HG02938 (cell line): Measurements from ENCODE around the gene SIGLEC5.

Experiments used
- ATAC-seq: cut with Tn5 transposase; IDR thresholded peaks from one replicate; pipeline ENCODE4 v1.9.1; 2021; ENCODE audit warnings: mild to moderate bottlenecking, moderate library complexity; ENCODE audit not compliant: unreplicated experiment

SIGLEC5 gene

DNA sequence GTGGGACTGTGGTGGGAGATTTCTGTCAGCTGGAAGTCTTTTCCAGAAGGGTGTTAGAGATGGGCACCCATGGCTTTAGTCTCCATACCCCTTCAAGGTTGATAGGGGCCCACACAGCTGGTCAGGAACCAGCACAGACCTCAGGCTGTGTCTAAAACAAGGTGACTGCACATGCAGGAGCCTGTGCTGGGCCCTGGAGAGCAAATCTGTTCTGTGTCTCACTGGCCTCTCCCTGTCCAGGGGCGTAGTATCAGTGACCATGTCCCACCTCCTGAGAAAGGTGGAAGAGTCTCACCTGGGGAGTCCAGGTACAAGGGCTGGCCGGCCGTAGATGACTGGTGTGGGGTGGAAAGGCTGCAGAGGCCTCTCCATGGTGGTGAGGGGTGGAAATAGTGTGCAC lies 39.8 kb downstream of the SIGLEC5 start:
- no peak for ATAC-seq

DNA sequence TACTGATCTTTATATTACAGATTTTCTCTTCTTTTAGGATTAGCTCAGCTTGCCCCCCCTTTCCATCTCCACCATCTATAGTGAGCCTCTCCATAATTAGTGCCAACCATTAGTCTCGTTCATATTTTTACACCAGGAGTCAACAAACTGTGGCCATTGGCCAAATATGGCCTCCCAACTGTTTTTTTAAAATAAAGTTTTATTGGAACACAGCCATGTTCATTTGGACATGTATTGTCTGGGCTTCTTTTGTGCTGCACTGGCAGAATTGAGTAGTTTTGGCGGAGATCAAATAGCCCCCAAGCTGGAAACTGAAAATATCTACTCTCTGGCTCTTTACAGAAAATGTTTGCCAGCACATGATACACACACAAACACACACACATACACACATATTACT lies 40.7 kb downstream of the SIGLEC5 start:
- no peak for ATAC-seq

DNA sequence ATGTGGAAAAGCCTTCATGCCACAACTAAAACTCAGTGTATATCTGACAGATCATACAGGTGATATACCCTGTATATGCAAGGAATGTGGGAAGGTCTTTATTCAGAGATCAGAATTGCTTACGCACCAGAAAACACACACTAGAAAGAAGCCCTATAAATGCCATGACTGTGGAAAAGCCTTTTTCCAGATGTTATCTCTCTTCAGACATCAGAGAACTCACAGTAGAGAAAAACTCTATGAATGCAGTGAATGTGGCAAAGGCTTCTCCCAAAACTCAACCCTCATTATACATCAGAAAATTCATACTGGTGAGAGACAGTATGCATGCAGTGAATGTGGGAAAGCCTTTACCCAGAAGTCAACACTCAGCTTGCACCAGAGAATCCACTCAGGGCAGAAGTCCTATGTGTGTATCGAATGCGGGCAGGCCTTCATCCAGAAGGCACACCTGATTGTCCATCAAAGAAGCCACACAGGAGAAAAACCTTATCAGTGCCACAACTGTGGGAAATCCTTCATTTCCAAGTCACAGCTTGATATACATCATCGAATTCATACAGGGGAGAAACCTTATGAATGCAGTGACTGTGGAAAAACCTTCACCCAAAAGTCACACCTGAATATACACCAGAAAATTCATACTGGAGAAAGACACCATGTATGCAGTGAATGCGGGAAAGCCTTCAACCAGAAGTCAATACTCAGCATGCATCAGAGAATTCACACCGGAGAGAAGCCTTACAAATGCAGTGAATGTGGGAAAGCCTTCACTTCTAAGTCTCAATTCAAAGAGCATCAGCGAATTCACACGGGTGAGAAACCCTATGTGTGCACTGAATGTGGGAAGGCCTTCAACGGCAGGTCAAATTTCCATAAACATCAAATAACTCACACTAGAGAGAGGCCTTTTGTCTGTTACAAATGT lies 42.7 kb downstream of the SIGLEC5 start:
- ATAC-seq = no peak

DNA sequence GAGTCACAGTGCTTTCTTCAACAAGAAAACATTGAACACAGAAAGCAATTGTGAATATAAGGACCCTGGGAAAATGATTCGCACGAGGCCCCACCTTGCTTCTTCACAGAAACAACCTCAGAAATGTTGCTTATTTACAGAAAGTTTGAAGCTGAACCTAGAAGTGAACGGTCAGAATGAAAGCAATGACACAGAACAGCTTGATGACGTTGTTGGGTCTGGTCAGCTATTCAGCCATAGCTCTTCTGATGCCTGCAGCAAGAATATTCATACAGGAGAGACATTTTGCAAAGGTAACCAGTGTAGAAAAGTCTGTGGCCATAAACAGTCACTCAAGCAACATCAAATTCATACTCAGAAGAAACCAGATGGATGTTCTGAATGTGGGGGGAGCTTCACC lies 43.4 kb downstream of the SIGLEC5 start:
- no peak for ATAC-seq

DNA sequence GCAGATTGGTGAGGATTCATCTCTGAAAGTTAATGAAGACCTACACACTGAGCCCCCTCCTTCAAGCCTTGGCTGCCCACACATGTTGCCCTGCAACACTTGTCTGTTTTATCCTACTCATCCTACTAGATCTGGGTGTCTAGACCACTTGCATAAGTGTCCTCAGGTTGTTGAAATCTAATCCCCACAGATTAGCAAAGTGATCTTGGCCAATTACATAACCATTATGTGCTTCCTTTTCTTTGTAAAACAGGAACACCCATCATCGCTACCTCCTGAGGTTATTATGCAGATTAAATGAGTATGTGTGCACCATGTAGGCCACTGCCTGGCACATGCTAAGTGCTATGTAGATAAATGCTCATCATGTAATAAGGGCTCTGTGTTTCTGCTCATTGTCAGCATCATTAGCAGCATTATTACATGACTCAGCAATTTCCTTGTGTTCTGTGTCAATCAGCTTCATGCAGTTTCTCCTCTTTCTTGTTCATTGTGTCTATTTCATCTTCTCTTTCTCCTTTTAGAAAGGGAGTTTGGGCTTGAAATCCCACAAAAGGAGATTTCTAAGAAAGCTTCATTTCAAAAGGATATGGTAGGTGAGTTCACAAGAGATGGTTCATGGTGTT lies 44.0 kb downstream of the SIGLEC5 start:
- ATAC-seq = no peak

DNA sequence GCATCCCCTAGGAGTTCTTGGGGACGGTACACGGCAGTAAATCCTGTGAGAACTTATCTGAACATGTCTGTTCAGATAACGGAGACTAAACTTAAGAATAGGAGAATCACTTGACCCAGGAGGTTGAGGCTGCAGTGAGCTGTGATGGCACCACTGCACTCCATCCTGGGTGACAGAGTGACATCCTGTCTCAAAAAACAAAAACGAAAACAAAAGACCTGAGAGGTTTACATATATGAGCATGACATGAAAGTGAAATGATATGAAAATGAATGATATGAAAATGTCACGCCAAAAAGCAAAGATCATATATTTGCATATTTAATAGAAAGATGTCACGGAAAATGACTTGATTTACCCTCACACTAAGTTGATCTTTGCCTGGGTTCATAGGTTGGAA lies 53.4 kb downstream of the SIGLEC5 start:
- no peak for ATAC-seq

DNA sequence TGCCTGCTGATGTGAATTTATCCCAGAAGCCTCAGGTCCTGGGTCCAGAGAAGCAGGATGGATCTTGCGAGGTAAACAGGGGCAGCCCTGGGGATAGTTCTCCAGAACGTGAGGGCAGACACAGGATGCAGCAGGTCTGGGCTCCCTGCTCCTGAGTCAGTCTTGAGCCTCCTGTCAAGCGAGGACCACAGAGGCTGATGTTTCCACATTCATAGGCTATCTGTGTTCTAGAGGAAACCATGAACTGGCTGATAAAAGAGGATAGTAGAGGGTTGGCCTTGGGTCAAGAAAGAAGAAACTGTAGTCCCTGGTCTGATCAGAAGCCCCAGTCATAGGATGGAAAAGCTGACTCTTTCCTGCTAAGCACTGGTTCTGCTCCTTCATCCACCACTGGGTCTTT lies 56.9 kb downstream of the SIGLEC5 start:
- no peak for ATAC-seq

DNA sequence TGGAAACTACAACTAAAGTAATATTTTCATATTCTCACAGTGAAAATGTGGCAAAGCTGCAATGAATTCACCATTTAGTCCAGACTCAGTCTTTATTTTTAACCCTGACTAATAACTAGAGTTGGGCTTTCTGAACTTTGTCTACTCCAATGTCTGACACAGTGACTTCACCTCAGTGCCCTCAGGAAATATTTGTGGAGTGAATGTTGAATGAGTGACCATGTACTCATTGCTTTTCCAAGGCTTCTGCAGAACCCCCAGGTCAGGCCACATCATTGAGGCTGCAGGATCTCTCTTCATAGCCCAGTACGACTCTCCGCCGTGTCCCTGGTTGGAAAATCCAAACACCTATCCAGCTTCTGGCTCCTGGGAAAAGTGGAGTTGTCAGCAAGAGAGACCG lies 57.3 kb downstream of the SIGLEC5 start:
- no peak for ATAC-seq

DNA sequence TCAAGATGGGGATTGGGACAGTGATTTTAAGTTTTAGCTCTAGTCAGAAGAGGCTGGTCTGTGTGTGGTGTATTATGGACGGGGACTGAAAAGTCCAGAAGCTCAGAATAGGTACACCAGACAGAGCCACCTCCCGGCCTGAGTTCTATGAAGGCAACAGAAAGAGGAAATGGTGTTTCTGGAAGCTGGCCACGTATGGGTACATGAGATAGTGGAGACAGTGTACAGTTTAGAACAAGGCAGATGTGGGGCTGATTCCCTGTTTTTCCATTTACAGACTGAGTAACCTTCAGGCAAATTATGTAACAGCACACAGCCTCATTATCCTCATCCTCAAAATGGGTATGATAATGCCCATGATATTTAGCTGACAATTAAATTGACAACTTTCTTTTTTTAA lies 57.8 kb downstream of the SIGLEC5 start:
- no peak for ATAC-seq

DNA sequence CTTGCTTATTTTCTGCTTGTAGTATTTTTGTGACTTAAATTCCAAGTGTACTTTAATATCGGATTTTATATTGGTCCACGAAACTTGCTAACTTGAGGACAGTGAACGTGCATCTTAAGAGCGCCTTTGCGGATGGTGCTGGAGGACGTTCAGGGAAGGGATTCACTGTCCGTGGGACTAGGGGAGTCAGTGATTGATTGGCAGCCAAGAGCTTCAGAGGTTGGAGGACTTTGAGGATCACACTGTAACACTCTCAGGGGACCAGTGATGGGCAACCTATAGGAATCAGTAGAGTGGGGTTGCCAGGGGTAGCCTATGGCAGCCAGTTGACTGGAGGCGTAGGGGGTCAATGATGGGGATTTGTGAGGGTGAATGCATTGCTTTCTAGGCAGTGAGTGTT lies 58.6 kb downstream of the SIGLEC5 start:
- ATAC-seq = no peak

DNA sequence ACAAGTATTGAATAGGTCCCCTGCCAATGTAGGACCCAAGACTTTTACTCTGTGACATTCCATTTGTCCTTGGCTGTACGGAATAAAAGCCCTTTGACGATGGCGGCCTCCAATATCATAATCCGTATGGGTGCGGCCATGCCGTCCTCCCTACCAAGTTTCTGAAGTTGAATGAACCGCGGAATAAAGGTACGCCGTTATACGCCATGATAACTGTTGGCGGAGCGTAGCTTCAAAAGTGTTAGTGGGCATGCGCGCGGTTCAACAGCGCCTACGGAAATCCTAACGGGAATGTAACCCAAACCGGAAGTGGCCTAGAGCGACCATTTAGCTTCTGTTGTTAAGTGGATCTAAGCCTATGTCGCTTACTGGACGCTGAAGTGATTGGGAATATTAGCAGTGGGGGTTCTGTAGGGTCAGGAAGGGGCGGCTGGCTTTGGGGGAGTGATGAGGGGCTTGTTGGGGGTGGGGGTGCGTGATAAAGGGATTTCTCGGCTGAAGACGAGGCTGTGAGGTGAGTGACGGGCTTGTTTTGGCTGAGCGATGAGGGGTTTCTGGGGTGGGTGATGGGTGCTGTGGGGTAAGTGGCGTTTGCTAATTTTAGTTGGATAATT lies 59.1 kb downstream of the SIGLEC5 start, which contains the start of gene ZNF175:
TSS of gene ZNF175 (plus strand) at position 322 of the 614 bp plus-strand sequence. CDS start 2,047 bp downstream, outside the sequence.
- ATAC-seq = peak; percentile 78

DNA sequence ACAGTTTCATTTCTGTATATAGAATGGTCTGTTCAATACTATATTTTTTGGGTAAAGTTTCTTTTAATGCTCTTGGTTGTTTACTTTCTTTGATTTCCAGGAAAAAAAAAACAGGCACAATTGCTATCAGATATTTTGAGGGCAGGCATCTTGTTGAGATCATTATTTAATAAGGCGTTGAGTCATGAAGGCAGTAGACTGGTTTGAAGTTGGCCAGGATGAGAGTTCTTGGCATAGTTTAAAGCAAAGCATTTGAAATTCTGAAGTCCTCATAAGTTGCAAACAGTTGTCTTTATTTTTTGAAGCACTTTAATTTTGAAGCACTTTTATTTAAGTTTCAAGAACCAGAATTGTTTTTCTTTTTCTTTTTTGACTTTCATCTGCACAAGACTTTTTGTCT lies 61.7 kb downstream of the SIGLEC5 start:
- no peak for ATAC-seq

DNA sequence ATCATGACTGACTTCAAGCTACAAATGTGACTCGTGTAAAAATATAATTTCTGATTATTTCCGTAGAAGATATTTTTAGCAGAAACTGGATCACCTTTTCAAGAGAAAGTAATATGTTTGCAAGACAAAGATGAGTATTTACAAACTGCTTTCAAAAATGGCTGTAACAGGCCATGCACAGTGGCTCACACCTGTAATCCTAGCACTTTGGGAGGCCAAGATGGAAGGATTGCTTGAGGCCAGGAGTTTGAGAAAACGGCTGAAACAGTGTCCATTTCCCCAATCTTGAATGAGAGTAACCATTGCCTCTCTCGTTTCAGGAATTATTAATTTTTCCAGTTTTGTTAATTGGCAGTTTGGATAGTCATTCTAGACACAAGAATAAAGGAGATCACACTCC lies 62.6 kb downstream of the SIGLEC5 start:
- ATAC-seq = no peak

DNA sequence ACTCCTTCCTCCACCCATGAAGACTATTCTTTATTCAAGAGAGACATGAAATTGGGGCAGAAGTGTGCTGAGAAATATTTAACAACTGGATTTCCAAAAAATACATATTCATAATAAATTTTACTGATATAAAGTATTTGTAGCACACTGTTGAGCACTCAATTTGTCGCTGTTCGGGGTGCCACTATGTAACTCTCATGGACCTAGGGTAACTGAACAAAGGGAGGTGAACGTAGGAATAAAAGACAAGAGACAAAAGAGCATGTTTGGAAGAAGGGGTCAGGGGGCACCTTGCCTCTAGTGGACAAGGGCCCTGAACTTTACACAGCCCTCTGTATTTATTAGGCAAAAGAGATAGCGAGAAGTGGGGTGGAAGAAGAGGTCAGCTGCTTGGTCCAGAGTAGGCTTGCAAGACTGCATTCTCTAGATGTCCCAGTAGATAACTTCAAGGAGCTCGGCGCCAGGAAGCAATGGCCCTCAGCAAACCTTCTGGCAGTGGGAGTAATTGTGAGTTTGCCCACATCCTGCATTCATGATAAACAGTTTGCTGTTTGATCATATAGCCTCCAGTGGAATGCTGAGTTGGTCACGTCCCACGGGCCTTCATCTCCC lies 63.6 kb downstream of the SIGLEC5 start:
- ATAC-seq = no peak

DNA sequence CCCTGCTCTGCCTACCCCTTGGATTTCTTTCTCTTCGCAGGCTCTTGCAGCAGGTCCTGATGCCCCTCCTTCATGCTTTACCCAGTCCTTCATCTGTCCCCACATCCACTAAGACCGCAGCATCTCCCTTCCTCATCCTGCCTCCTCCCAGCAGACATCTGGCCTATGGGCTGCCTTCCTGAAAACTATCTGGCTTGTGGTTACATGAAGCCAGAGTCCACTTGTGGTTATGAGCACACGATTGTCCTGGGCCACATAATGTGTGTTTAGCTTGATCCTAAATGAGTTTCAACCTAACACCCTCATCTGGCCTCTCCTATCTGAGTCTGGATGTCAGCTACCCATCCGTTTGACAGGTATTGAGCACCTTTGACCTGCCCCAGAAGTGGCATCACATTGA lies 64.6 kb downstream of the SIGLEC5 start:
- ATAC-seq = no peak

DNA sequence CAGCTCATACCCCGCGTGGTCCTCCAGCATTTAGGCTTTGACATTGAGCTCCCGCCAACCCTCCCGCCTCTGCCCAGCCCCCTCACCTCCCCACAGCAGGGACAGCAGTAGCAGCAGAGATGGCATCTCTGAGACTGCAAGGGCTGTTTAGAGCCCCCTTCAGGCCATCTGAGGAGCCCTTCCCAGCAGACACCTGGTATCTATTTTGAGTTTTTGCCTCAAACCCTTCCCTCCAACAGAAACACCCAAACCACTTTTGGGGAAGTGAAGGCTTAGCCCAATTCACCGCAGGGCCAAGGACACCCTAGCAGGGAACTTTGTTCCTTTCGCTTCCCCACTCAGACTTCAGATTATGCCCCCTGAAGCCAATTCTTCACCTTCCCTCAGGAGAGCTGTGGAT lies 65.4 kb downstream of the SIGLEC5 start:
- ATAC-seq = no peak
